Measurements from ENCODE around the gene EFHD2.
"Not testable (repeated sequence)": the region's sequence is repeated elsewhere in the genome, so short reads cannot be mapped to it uniquely, and the experiment has no call there.

Gene EFHD2, protein sequence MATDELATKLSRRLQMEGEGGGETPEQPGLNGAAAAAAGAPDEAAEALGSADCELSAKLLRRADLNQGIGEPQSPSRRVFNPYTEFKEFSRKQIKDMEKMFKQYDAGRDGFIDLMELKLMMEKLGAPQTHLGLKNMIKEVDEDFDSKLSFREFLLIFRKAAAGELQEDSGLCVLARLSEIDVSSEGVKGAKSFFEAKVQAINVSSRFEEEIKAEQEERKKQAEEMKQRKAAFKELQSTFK

GRCh38 chr1:15409388-15410222 is at the start of gene EFHD2:
Gene EFHD2, plus strand, starts transcription at chr1:15409888. Its CDS starts 84 bp downstream, at chr1:15409972.
- Mint-ChIP-seq H3K4me3 (peak within 1 kb of the TSS; percentile 94 to 96), H3K27ac (peak within 1 kb of the TSS; percentile 96), H3K36me3 (peaks cover 8 to 18% of the 10 kb centered on the region in 2 donors), H3K9me3 (no peaks in the 10 kb centered on the region), H3K27me3 (peaks cover 8 to 12% of the 10 kb centered on the region in 2 donors), H3K4me1 (peaks cover 37 to 50% of the 10 kb centered on the region in 2 donors)
- ATAC-seq (replicated peaks) = peak; percentile 90 to 92
- peak; percentile 74 for DNase-seq

- no peak overlapping the region for H3K27ac Mint-ChIP-seq
- no peaks in the 10 kb centered on the region for H3K36me3 Mint-ChIP-seq
- H3K4me3 Mint-ChIP-seq = no peak overlapping the region
- H3K27me3 Mint-ChIP-seq = peaks cover 6 to 11% of the 10 kb centered on the region in 2 donors
- ATAC-seq (replicated peaks) (no peak), DNase-seq (no peak)
- H3K4me1 Mint-ChIP-seq = peaks cover 0 to 5% of the 10 kb centered on the region in 2 donors
- H3K9me3 Mint-ChIP-seq = no peaks in the 10 kb centered on the region
Observed at GRCh38 chr1:15360700-15361099, 49.0 kb upstream of the EFHD2 start.

GRCh38 chr1:15362096-15362736 is 47.5 kb upstream of the EFHD2 start:
- H3K27ac Mint-ChIP-seq = peak overlapping the region; percentile 0
- DNase-seq = no peak
- H3K27me3 Mint-ChIP-seq = peaks cover 12 to 15% of the 10 kb centered on the region in 2 donors
- ATAC-seq (replicated peaks) = no peak
- H3K36me3 Mint-ChIP-seq = no peaks in the 10 kb centered on the region
- no peak overlapping the region for H3K4me3 Mint-ChIP-seq
- H3K9me3 Mint-ChIP-seq = no peaks in the 10 kb centered on the region
- peaks cover 0 to 5% of the 10 kb centered on the region in 2 donors for H3K4me1 Mint-ChIP-seq

GRCh38 chr1:15362737-15363128 is 47.0 kb upstream of the EFHD2 start:
- Mint-ChIP-seq H3K36me3 (no peaks in the 10 kb centered on the region), H3K4me3 (no peak overlapping the region), H3K9me3 (no peaks in the 10 kb centered on the region), H3K27me3 (peaks cover 7 to 16% of the 10 kb centered on the region in 2 donors), H3K4me1 (peaks cover 0 to 5% of the 10 kb centered on the region in 2 donors), H3K27ac (no peak overlapping the region)
- DNase-seq (no peak), ATAC-seq (replicated peaks) (no peak)

DNA sequence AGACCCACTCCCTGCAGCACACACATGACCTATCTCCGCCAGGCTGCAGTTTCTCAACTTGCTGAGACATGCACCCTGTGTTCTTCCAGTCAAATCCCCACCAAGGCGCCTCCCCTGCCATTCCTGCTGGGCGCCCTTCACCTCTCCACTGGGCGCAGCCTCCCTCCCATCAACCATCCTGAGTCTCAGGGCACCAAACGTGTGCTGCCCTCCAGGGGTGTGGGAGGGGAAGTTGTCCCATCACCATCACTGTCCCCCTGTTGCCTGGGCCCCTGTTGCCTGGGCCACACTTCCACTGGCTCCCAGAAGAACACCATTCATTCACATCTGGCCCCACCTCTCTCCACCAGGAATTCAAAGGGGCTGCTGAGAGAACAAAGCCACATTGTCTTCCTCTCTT is 44.9 kb upstream of the EFHD2 start:
- Mint-ChIP-seq H3K4me1 (peaks cover 0 to 5% of the 10 kb centered on the region in 2 donors), H3K27me3 (peaks cover 6 to 16% of the 10 kb centered on the region in 2 donors), H3K4me3 (no peak overlapping the region), H3K36me3 (no peaks in the 10 kb centered on the region), H3K9me3 (no peaks in the 10 kb centered on the region), H3K27ac (no peak overlapping the region)
- DNase-seq = no peak
- no peak for ATAC-seq (replicated peaks)

GRCh38 chr1:15368888-15369287 is 40.8 kb upstream of the EFHD2 start:
- H3K9me3 Mint-ChIP-seq = no peaks in the 10 kb centered on the region
- no peak overlapping the region for H3K27ac Mint-ChIP-seq
- H3K36me3 Mint-ChIP-seq = no peaks in the 10 kb centered on the region
- ATAC-seq (replicated peaks) (no peak), DNase-seq (no peak)
- peaks cover 20 to 32% of the 10 kb centered on the region in 2 donors for H3K27me3 Mint-ChIP-seq
- no peaks in the 10 kb centered on the region for H3K4me1 Mint-ChIP-seq
- no peak overlapping the region for H3K4me3 Mint-ChIP-seq

DNA sequence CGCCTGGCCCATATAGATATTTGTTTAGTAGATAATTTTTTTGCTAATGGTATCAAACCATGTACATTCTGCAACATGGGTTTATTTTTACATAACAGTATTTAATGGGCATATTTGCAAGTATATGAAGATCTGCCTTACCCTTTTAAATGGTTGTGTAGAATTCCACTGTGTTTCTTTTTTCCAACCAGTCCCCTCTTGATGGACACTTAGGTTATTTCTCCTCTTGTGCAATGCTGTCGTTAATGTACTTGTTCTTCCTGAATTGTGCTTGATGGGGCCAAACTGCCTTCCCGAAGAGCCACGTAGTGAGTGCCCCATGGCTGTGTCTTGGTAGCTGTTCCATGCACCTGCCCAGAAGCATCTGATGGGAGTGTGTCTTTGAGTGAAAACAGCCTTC is 39.4 kb upstream of the EFHD2 start:
- H3K27ac Mint-ChIP-seq = no peak overlapping the region
- H3K36me3 Mint-ChIP-seq = no peaks in the 10 kb centered on the region
- no peaks in the 10 kb centered on the region for H3K9me3 Mint-ChIP-seq
- H3K4me1 Mint-ChIP-seq = no peaks in the 10 kb centered on the region
- H3K4me3 Mint-ChIP-seq = no peak overlapping the region
- H3K27me3 Mint-ChIP-seq = peaks cover 20 to 27% of the 10 kb centered on the region in 2 donors
- ATAC-seq (replicated peaks) (no peak), DNase-seq (no peak)

DNA sequence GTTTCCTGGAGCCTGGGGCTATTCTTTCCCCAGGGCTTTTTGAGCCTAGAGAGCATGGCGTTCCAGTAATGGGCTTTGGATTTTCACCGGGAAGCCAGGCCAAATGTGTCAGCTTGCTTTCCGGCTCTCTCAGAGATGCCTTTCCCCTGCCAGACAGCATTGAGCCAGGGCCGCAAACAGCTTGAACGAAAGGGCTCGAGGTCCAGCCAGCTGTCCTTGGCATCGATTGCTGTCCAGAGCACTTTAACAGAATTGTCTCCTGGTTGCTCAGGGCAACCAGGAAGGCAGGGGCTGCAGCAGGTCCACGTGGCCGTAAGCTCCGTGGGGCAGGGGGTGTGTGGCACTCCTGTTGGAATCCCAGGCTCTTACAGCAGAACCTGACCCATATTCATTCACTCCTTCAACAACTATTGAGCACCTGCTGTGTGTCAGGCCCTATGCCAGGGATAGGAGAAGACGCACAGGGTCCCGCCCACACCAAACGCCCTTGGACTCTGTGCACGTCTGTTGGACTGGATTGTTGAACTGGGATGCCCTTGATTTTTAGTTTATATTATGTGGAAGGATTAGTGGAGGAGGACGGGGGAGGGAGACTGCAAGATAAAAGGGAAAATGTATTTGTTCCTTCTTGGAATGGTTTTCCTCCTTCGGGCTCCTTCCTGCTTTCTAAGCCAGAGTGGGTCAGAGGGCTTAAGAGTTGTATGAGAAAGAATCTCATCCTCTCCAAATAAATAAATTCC is 38.7 kb upstream of the EFHD2 start:
- Mint-ChIP-seq H3K27me3 (peaks cover 20 to 25% of the 10 kb centered on the region in 2 donors), H3K36me3 (no peaks in the 10 kb centered on the region), H3K4me1 (no peaks in the 10 kb centered on the region), H3K9me3 (no peaks in the 10 kb centered on the region), H3K27ac (no peak overlapping the region), H3K4me3 (no peak overlapping the region)
- no peak for ATAC-seq (replicated peaks)
- no peak for DNase-seq

- Mint-ChIP-seq H3K9me3 (no peaks in the 10 kb centered on the region), H3K4me1 (no peaks in the 10 kb centered on the region), H3K36me3 (no peaks in the 10 kb centered on the region), H3K27me3 (peaks cover 21 to 24% of the 10 kb centered on the region in 2 donors), H3K27ac (no peak overlapping the region), H3K4me3 (no peak overlapping the region)
- ATAC-seq (replicated peaks) (no peak), DNase-seq (no peak)
Observed at GRCh38 chr1:15371610-15372545, 37.8 kb upstream of the EFHD2 start.

DNA sequence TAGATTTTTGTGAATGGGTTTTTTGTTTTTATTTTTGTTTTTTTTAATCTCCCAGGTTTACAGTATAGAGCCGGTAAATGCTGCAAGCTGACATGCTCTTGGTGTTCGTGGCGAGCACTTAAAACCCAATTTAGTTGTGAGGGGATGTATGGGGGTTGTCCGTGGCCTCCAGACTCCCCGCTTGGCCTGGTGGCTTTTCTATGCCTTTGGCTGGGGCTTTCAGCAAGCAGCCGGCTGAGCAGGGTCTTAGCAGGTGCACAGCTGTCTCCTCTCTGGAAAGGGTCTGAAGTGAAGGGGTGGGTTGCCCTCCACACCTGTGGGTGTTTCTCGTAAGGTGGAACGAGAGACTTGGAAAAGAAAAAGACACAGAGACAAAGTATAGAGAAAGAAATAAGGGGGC is 31.0 kb upstream of the EFHD2 start:
- no peaks in the 10 kb centered on the region for H3K4me1 Mint-ChIP-seq
- no peak overlapping the region for H3K27ac Mint-ChIP-seq
- DNase-seq (no peak), ATAC-seq (replicated peaks) (no peak)
- peaks cover 17 to 35% of the 10 kb centered on the region in 2 donors for H3K27me3 Mint-ChIP-seq
- H3K9me3 Mint-ChIP-seq = no peaks in the 10 kb centered on the region
- peaks cover 0 to 1% of the 10 kb centered on the region in 2 donors for H3K36me3 Mint-ChIP-seq
- no peak overlapping the region for H3K4me3 Mint-ChIP-seq

- not testable (repeated sequence) for H3K4me1 Mint-ChIP-seq; ATAC-seq (replicated peaks); H3K9me3 Mint-ChIP-seq; DNase-seq; H3K4me3 Mint-ChIP-seq; H3K36me3 Mint-ChIP-seq; H3K27ac Mint-ChIP-seq
- H3K27me3 Mint-ChIP-seq = peaks cover 17 to 36% of the 10 kb centered on the region in 2 donors
Observed at GRCh38 chr1:15379151-15379550, 30.5 kb upstream of the EFHD2 start.

GRCh38 chr1:15380601-15381508 is 28.8 kb upstream of the EFHD2 start:
- H3K4me1 Mint-ChIP-seq = peaks cover 6 to 18% of the 10 kb centered on the region in 2 donors
- H3K4me3 Mint-ChIP-seq = no peak overlapping the region
- no peaks in the 10 kb centered on the region for H3K9me3 Mint-ChIP-seq
- ATAC-seq (replicated peaks) = no peak
- no peak for DNase-seq
- peaks cover 0 to 2% of the 10 kb centered on the region in 2 donors for H3K36me3 Mint-ChIP-seq
- peaks cover 20 to 52% of the 10 kb centered on the region in 2 donors for H3K27me3 Mint-ChIP-seq
- H3K27ac Mint-ChIP-seq = no peak overlapping the region

Measured in stimulated activated naive B cell treated with anti-CD40 and anti-IgM and Interleukin-4, amounts not matched to agents 10 μg/mL and 1 μg/mL and 100 μg/mL, for 72 hours (primary cell).